Measurements from ENCODE around the gene STAB2. TPM values are rescaled to one million over a fixed set of nuclear protein-coding genes. Genes with fewer than 3 reads are reported as not detected.

Gene STAB2
- total RNA-seq, 4 donors from 2014 or later: 0.15 to 0.16 TPM; not detected in 2

DNA sequence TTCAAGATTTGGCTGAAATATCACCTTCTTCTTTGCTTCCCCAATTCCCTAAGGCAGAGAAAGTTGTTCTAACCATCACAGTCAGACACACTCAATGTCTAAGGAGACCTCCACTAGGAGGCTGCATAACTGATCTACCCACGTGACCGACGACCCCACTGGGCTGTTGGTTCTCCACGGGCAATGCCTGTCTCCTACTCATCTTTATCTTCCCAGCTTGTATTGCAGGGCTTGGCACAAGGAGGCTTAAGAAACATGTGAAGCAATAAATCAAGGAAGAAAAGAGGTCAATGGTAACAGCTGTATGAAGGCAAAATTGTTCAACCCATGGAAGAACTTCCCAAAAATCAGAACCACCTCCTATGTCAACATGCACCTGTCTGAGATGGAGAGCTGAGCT lies 226.9 kb downstream of the STAB2 start:
- TF ChIP-seq, protein P1, sequence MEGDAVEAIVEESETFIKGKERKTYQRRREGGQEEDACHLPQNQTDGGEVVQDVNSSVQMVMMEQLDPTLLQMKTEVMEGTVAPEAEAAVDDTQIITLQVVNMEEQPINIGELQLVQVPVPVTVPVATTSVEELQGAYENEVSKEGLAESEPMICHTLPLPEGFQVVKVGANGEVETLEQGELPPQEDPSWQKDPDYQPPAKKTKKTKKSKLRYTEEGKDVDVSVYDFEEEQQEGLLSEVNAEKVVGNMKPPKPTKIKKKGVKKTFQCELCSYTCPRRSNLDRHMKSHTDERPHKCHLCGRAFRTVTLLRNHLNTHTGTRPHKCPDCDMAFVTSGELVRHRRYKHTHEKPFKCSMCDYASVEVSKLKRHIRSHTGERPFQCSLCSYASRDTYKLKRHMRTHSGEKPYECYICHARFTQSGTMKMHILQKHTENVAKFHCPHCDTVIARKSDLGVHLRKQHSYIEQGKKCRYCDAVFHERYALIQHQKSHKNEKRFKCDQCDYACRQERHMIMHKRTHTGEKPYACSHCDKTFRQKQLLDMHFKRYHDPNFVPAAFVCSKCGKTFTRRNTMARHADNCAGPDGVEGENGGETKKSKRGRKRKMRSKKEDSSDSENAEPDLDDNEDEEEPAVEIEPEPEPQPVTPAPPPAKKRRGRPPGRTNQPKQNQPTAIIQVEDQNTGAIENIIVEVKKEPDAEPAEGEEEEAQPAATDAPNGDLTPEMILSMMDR (IDR thresholded peaks at IDR 0.05): no peak
- TF ChIP-seq POLR2A (IDR thresholded peaks at IDR 0.05): no peak
- WGBS, 2 donors: 52 to 53% methylated on average over 4 of the region's 4 CpGs
- intact Hi-C loops (cut with DNase I; ENCODE audit: low total_unique reads): no loop called here
- DNase-seq (ENCODE audit: low spot score in 2 of 2): no peak
- no peak overlapping the region for H3K4me3 ChIP-seq (ENCODE audit: low read depth, poor library complexity, severe bottlenecking)

DNA sequence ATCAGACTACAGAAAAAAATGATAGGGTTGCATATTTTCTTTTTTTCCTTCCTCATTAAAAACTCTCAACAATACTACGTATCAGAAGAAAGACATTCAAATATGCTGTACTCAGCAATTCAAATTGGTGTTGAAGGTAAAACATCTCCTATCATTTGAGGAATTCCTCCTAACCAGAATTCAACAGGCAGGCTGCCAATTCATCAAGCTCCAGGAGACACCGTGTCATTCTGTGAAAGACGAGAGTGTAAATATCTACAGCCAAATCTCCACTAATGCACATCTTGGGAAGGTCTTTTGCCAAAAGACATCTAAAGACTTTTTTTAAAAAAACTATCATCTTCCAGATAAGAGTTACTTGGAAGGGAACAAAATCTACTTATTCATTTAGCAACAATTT lies 227.4 kb downstream of the STAB2 start:
- TF ChIP-seq POLR2A (IDR thresholded peaks at IDR 0.05): no peak
- TF ChIP-seq, protein P1 (IDR thresholded peaks at IDR 0.05): no peak
- WGBS, 2 donors: 45 to 53% methylated on average over 3 of the region's 3 CpGs
- no peak overlapping the region for H3K4me3 ChIP-seq (ENCODE audit: low read depth, poor library complexity, severe bottlenecking)
- intact Hi-C loops (cut with DNase I; ENCODE audit: low total_unique reads): no loop called here
- DNase-seq (ENCODE audit: low spot score in 2 of 2): no peak

Other genes with a start within 250 kb of the STAB2 start
- not detected for gene C12orf42, start 91.3 kb upstream of the STAB2 start, total RNA-seq

All from lower leg skin (tissue), 4 donors.